ENCODE data around the gene HNRNPUL1.

DNA sequence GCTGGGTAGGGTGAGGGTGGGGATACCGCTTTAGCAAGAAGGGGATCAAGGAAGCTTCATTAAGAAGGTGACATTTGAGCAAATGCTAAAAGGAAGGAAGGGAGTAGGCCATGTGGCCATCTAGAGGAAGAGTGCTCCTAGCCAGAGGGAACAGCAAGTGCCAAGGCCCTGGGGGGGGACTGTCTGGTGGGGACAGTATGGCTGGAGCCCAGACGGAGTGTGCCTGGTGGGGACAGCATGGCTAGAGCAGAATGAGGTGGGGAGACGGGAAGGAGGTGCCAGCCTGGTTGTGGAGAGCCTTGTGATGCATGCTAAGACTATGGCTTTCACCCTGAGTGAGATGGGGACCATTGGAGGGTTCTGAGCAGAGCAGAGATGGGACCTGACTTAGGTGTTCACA, 91.6 kb downstream of the HNRNPUL1 start:
- TF ChIP-seq EGR1 (IDR thresholded peaks at IDR 0.05; ENCODE audit: low read depth) = no peak
- TF ChIP-seq, protein P1, sequence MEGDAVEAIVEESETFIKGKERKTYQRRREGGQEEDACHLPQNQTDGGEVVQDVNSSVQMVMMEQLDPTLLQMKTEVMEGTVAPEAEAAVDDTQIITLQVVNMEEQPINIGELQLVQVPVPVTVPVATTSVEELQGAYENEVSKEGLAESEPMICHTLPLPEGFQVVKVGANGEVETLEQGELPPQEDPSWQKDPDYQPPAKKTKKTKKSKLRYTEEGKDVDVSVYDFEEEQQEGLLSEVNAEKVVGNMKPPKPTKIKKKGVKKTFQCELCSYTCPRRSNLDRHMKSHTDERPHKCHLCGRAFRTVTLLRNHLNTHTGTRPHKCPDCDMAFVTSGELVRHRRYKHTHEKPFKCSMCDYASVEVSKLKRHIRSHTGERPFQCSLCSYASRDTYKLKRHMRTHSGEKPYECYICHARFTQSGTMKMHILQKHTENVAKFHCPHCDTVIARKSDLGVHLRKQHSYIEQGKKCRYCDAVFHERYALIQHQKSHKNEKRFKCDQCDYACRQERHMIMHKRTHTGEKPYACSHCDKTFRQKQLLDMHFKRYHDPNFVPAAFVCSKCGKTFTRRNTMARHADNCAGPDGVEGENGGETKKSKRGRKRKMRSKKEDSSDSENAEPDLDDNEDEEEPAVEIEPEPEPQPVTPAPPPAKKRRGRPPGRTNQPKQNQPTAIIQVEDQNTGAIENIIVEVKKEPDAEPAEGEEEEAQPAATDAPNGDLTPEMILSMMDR (IDR thresholded peaks at IDR 0.05 in 2 of 3, conservative IDR thresholded peaks at IDR 0.05 in 1 of 3; ENCODE audit: borderline replicate concordance in 1 of 3, insufficient read depth in 1 of 3, low read depth in 2 of 3, low read length in 2 of 3) = no peak
- TF ChIP-seq, protein P2, sequence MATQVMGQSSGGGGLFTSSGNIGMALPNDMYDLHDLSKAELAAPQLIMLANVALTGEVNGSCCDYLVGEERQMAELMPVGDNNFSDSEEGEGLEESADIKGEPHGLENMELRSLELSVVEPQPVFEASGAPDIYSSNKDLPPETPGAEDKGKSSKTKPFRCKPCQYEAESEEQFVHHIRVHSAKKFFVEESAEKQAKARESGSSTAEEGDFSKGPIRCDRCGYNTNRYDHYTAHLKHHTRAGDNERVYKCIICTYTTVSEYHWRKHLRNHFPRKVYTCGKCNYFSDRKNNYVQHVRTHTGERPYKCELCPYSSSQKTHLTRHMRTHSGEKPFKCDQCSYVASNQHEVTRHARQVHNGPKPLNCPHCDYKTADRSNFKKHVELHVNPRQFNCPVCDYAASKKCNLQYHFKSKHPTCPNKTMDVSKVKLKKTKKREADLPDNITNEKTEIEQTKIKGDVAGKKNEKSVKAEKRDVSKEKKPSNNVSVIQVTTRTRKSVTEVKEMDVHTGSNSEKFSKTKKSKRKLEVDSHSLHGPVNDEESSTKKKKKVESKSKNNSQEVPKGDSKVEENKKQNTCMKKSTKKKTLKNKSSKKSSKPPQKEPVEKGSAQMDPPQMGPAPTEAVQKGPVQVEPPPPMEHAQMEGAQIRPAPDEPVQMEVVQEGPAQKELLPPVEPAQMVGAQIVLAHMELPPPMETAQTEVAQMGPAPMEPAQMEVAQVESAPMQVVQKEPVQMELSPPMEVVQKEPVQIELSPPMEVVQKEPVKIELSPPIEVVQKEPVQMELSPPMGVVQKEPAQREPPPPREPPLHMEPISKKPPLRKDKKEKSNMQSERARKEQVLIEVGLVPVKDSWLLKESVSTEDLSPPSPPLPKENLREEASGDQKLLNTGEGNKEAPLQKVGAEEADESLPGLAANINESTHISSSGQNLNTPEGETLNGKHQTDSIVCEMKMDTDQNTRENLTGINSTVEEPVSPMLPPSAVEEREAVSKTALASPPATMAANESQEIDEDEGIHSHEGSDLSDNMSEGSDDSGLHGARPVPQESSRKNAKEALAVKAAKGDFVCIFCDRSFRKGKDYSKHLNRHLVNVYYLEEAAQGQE (IDR thresholded peaks at IDR 0.05; ENCODE audit: low read depth) = no peak
- TF ChIP-seq, protein P3, sequence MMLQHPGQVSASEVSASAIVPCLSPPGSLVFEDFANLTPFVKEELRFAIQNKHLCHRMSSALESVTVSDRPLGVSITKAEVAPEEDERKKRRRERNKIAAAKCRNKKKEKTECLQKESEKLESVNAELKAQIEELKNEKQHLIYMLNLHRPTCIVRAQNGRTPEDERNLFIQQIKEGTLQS (IDR thresholded peaks at IDR 0.05) = no peak
- no peak for TF ChIP-seq POLR2A (IDR thresholded peaks at IDR 0.05; ENCODE audit: borderline replicate concordance, extremely low read depth, insufficient read depth, insufficient read length)
- no peak for TF ChIP-seq ELF1 (IDR thresholded peaks at IDR 0.05; ENCODE audit: borderline replicate concordance, low read depth)
- TF ChIP-seq POLR2AphosphoS5 (IDR thresholded peaks at IDR 0.05; ENCODE audit: low read depth, low read length) = no peak
- TF ChIP-seq EZH2phosphoT487 (IDR thresholded peaks at IDR 0.05; ENCODE audit: borderline replicate concordance) = no peak

Measured in HCT116 (cell line).